Adrenal gland (tissue), 12 donors: Measurements from ENCODE around the gene NKAIN2. TPM values are rescaled to one million over a fixed set of nuclear protein-coding genes. Genes with fewer than 3 reads are reported as not detected.

Experiments
- DNase-seq, 7 donors: peaks; one replicate each; pipeline ENCODE4 v3.0.0-alpha.2; 2019 to 2020
- H3K27ac ChIP-seq, 5 donors: fragments of 200-600 bp; sonication (generic) in 4 of 5; 1 replicate in 3 of 5; 2 replicates in 2 of 5; pipeline versions ENCODE4 v1.5.1 to v1.8.0; 2016 to 2020; ENCODE audit warnings: mild to moderate bottlenecking in 1 of 5
- H3K27me3 ChIP-seq: fragments of 200-600 bp; 2 replicates; pipeline ENCODE4 v1.8.0; 2021
- H3K36me3 ChIP-seq, 2 donors: fragments of 200-600 bp; replicated peaks in 1 of 2; 1 replicate in 1 of 2; 2 replicates in 1 of 2; pipeline versions ENCODE4 v1.5.1 to v1.8.0; 2018 to 2022
- H3K4me1 ChIP-seq, 2 donors: fragments of 200-600 bp; replicated peaks in 1 of 2; 1 replicate in 1 of 2; 2 replicates in 1 of 2; pipeline versions ENCODE4 v1.5.1 to v1.8.0; 2018 to 2021
- H3K4me3 ChIP-seq, 4 donors: fragments of 200-600 bp; sonication (generic) in 3 of 4; one replicate each; pipeline ENCODE4 v1.5.1; 2016 to 2018
- H3K9me3 ChIP-seq, 3 donors: fragments of 200-600 bp; sonication (generic) in 1 of 3; replicated peaks in 1 of 3; 1 replicate in 2 of 3; 2 replicates in 1 of 3; pipeline versions ENCODE4 v1.5.1 to v1.8.0; 2016 to 2021
- CTCF ChIP-seq, 6 experiments: fragments of 450-650 bp in 4 of 6; fragments of 200-600 bp in 2 of 6; sonication (generic) in 1 of 6; IDR thresholded peaks; 1 replicate in 5 of 6; 2 replicates in 1 of 6; pipeline versions ENCODE4 v1.5.1 to v1.8.0; 2016 to 2021; ENCODE audit warnings: antibody characterized with exemption in 6 of 6, mild to moderate bottlenecking in 2 of 6, moderate library complexity in 1 of 6
- POLR2A ChIP-seq, 2 donors: fragments of 450-650 bp; IDR thresholded peaks; one replicate each; pipeline ENCODE4 v1.6.1; 2017; ENCODE audit warnings: antibody characterized with exemption in 2 of 2, mild to moderate bottlenecking in 2 of 2, moderate library complexity in 1 of 2
- WGBS, 4 donors: extraction: QIAGEN DNeasy Blood & Tissue Kit in 2 of 4; methylation state at CpG; one replicate each; pipeline versions ENCODE4 v1.1.5 to v1.1.7; 2013 to 2017; 5-methylcytosine and 5-hydroxymethylcytosine counted together
- intact Hi-C, 2 donors: fragments of 100-400 bp; cut with DNase I; formaldehyde crosslinking; loops; one replicate each; pipeline versions ENCODE4 v1.14.1 to v1.15.0; 2022 to 2023
- polyA plus RNA-seq, 3 donors: library from polyadenylated mRNA; stranded (reverse); fragments of 200-250 nt in 2 of 3; fragments of 350-450 nt in 1 of 3; fragmentation: Illumina TruSeq in 1 of 3; extraction: RNeasy Lipid Tissue Mini Kit (QIAGEN cat#74804) in 1 of 3; gene quantifications; one replicate each; pipeline ENCODE4 v1.2.3, GENCODE V29; 2013 to 2014
- total RNA-seq, 9 donors: library from RNA; depleted of rRNA in 4 of 9; stranded (reverse); fragments of >200 nt in 4 of 9; fragments of 120-200 nt in 1 of 9; fragmentation: NEBNext Ultra II Directional in 1 of 9; extraction: Animal tissue kit (Norgen Biotek cat#: 25700) in 1 of 9; gene quantifications; one replicate each; pipeline versions ENCODE4 v1.1.0 to v1.2.4, GENCODE V29; 2013 to 2023
- donor health status: healthy with polysubstance abuse.
- donor health status: Bipolar disorder and iron deficiency.
- donor health status: DM: yes; HTN: yes; CAD: no.
- donor health status: DM: no; HTN: no; CAD: no.
- donor health status: DM: no; HTN: no; CAD: no.
- donor health status: DM: yes; HTN: yes; CAD: no.

NKAIN2 gene
- total and polyA plus RNA-seq, 12 donors, result under 0.01 to 0.61 (median 0.23) TPM; not detected in 3

GRCh38 chr6:124640432-124640831 is 836.8 kb downstream of the NKAIN2 start:
- Histone ChIP-seq H3K27ac (no peak overlapping the region), H3K27me3 (no peaks in the 10 kb centered on the region), H3K9me3 (no peaks in the 10 kb centered on the region), H3K36me3 (no peaks in the 10 kb centered on the region), H3K4me1 (no peaks in the 10 kb centered on the region), H3K4me3 (no peak overlapping the region)
- WGBS, 4 donors, result 84 to 93% (median 89%) methylated on average over 4 of the region's 4 CpGs
- TF ChIP-seq CTCF (IDR thresholded peaks at IDR 0.05), result no peak
- no peak for DNase-seq
- intact Hi-C loops, result no loop called here

- no peaks in the 10 kb centered on the region for H3K9me3 ChIP-seq
- intact Hi-C loops, result no loop called here
- no peak overlapping the region for H3K4me3 ChIP-seq
- no peaks in the 10 kb centered on the region for H3K27me3 ChIP-seq
- H3K27ac ChIP-seq, result no peak overlapping the region
- no peaks in the 10 kb centered on the region for H3K4me1 ChIP-seq
- H3K36me3 ChIP-seq, result no peaks in the 10 kb centered on the region
- 69 to 94% (median 77%) methylated on average over 1 of the region's 1 CpG for WGBS, 4 donors
- no peak for DNase-seq
- TF ChIP-seq POLR2A (IDR thresholded peaks at IDR 0.05) (no peak), CTCF (IDR thresholded peaks at IDR 0.05) (no peak)
Observed at GRCh38 chr6:124655866-124656265, 852.2 kb downstream of the NKAIN2 start.

GRCh38 chr6:124658053-124658452 is 854.4 kb downstream of the NKAIN2 start:
- no peak for DNase-seq
- intact Hi-C loops, result no loop called here
- Histone ChIP-seq H3K9me3 (no peaks in the 10 kb centered on the region), H3K27ac (no peak overlapping the region), H3K4me1 (no peaks in the 10 kb centered on the region), H3K4me3 (no peak overlapping the region), H3K36me3 (no peaks in the 10 kb centered on the region), H3K27me3 (no peaks in the 10 kb centered on the region)
- TF ChIP-seq POLR2A (IDR thresholded peaks at IDR 0.05), result no peak
- no peak for TF ChIP-seq CTCF (IDR thresholded peaks at IDR 0.05)
- 84 to 88% (median 85%) methylated on average over 8 of the region's 8 CpGs for WGBS, 4 donors

- intact Hi-C loops, result no loop called here
- no peak for DNase-seq
- H3K4me3 ChIP-seq, result no peak overlapping the region
- no peaks in the 10 kb centered on the region for H3K27me3 ChIP-seq
- TF ChIP-seq POLR2A (IDR thresholded peaks at IDR 0.05) (no peak), CTCF (IDR thresholded peaks at IDR 0.05) (no peak)
- no peaks in the 10 kb centered on the region for H3K9me3 ChIP-seq
- no peak overlapping the region for H3K27ac ChIP-seq
- 82 to 87% (median 83%) methylated on average over 1 of the region's 1 CpG for WGBS, 4 donors
- no peaks in the 10 kb centered on the region for H3K4me1 ChIP-seq
- H3K36me3 ChIP-seq, result no peaks in the 10 kb centered on the region
Observed at GRCh38 chr6:124659427-124659826, 855.8 kb downstream of the NKAIN2 start.
